NB4 (cell line): ENCODE data around the gene OSBPL1A.
A peak's percentile ranks its signal among the peaks of the same experiment; 100 is the strongest.

Source experiments
- DNase-seq: peaks from one replicate; pipeline ENCODE4 v3.0.0; 2010; ENCODE audit warnings: low read depth
- H3K4me3 ChIP-seq: one replicate; pipeline ENCODE4 v1.5.1; 2011; ENCODE audit warnings: mild to moderate bottlenecking, low read depth, low read length, moderate library complexity
- CTCF ChIP-seq: IDR thresholded peaks from one replicate; pipeline ENCODE4 v1.5.1; 2012; ENCODE audit warnings: low read depth, low read length
- MAX ChIP-seq: IDR thresholded peaks from 2 replicates; pipeline ENCODE4 v1.6.1; 2011; ENCODE audit warnings: low read depth, low read length
- MYC ChIP-seq: IDR thresholded peaks from 2 replicates; pipeline ENCODE4 v1.6.1; 2011; ENCODE audit warnings: low read depth, low read length
- POLR2A ChIP-seq: IDR thresholded peaks from 2 replicates; pipeline ENCODE4 v1.6.1; 2011; ENCODE audit warnings: mild to moderate bottlenecking; ENCODE audit not compliant: insufficient read length; ENCODE audit errors: extremely low read depth

OSBPL1A gene

DNA sequence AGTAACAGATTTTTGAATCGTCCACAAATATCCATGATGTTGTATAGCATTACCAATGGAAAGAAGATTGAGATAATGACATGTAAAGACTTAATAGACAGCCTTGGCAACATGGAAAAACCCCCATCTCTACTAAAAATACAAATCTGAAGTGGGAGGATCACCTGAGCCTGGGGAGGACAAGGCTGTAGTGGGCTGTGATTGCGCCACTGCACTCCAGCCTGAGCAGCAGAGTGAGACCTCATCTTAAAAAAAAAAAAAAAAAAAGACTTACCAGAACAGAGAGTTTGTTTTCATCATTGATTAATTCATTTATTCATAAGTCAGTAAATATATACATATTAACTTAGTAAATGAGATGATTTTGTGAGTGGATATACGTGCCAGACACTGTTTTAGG, 7.0 kb upstream of the OSBPL1A start:
- no peak overlapping the region for H3K4me3 ChIP-seq
- DNase-seq, result no peak
- TF ChIP-seq CTCF, result no peak
- TF ChIP-seq MAX, result no peak
- TF ChIP-seq MYC, result no peak
- TF ChIP-seq POLR2A, result no peak

GRCh38 chr18:24403076-24403475, 5.5 kb upstream of the OSBPL1A start:
- TF ChIP-seq CTCF (no peak), POLR2A (no peak), MAX (no peak), MYC (no peak)
- no peak for DNase-seq
- H3K4me3 ChIP-seq, result no peak overlapping the region

DNA sequence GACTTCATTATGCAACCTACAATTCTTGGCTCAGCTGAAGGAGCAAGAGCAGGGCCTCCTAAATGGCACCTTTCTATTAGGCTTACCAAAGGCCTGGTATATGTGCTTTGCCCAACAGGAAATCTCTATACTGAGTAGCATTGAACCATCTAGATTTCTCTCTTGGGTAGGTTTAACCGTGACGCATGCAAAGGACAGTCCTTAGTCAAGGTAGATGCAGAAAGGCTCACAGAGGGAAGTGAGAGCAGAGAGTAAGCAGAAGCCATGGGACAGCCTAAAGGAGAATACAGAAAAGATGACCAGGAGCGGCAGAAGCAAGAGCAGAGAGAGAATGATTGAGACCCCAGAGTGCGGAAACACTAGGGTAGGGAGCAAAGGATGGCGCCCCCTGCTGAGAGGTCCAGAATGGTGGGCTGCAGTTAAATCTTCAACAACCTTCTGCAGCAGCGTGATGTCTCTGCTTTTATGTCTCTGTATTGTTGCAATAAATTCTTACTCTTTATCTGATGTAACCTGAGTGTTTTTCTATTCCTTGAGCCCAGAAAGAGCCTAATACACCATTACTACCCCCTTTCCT, 4.7 kb upstream of the OSBPL1A start:
- peak; percentile 28 for DNase-seq
- TF ChIP-seq MYC (no peak), POLR2A (no peak), MAX (no peak), CTCF (peak; percentile 44)
- H3K4me3 ChIP-seq, result no peak overlapping the region

- no peak for TF ChIP-seq MAX
- TF ChIP-seq MYC, result no peak
- TF ChIP-seq CTCF, result no peak
- no peak for TF ChIP-seq POLR2A
- H3K4me3 ChIP-seq, result no peak overlapping the region
- DNase-seq, result no peak
Measured at GRCh38 chr18:24400587-24400986, 3.0 kb upstream of the OSBPL1A start.

DNA sequence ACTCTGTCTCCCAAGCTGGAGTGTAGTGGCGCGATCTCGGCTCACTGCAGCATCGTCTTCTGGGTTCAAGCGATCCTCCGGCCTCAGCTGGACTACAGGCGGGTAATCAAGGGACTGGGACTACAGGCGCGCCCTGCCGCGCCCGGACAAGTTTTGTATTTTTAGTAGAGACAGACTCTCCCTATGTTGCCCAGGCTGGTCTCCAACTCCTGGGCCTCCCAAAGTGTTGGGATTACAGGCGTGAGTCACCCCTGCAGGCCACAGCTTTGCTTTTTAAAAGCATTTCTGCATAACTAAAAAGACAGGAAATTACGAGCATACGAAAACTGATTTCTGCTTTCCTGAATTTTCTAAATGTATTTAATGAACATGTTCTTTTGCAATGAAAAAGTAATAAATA, 916 bp upstream of the OSBPL1A start:
- DNase-seq, result peak; percentile 26
- peak overlapping the region; percentile 53 for H3K4me3 ChIP-seq
- TF ChIP-seq MAX, result no peak
- no peak for TF ChIP-seq MYC
- TF ChIP-seq CTCF, result no peak
